ENCODE data around the gene ZMYND19. TPM values are rescaled to one million over a fixed set of nuclear protein-coding genes. Genes with fewer than 3 reads are reported as not detected.

ZMYND19 gene
- polyA plus RNA-seq (2013, experiment 1 of 2), result 28.9 TPM
- 28.0 TPM for polyA plus RNA-seq (2013, experiment 2 of 2)

GRCh38 chr9:137590469-137591383, at the start of gene ZMYND19:
Gene ZMYND19, minus strand, starts transcription at chr9:137590512. Its CDS starts 249 bp downstream, at chr9:137590263.
- H3K4me2 ChIP-seq (ENCODE audit: insufficient read depth, low read length, poor library complexity, severe bottlenecking), result peak within 1 kb of the TSS; percentile 97
- no CpG with 5 or more reads among the region's 113 CpGs for WGBS, 2 donors (ENCODE audit: extremely low coverage in 2 of 2, insufficient read length in 2 of 2, insufficient replicate concordance in 1 of 2)
- H4K8ac ChIP-seq (ENCODE audit: low read depth, low read length), result no peak within 1 kb of the TSS
- H3K18ac ChIP-seq (ENCODE audit: low read length), result peak within 1 kb of the TSS; percentile 94
- H3K4ac ChIP-seq (ENCODE audit: low read length), result peak within 1 kb of the TSS; percentile 66
- H3K9ac ChIP-seq (ENCODE audit: low read depth, low read length, poor library complexity), result peak within 1 kb of the TSS; percentile 99
- H3K27ac ChIP-seq (replicated peaks; ENCODE audit: low read length), result peak within 1 kb of the TSS; percentile 28
- peaks cover 31 to 37% of the 10 kb centered on the region in 2 donors for H3K36me3 ChIP-seq (replicated peaks in 1 of 2; ENCODE audit: control insufficient read depth in 2 of 2, insufficient read depth in 2 of 2, low read length in 2 of 2)
- no peaks in the 10 kb centered on the region for H3K9me3 ChIP-seq (replicated peaks in 1 of 2; ENCODE audit: control insufficient read depth in 2 of 2, insufficient read depth in 1 of 2, low read depth in 1 of 2, low read length in 2 of 2)
- peak within 1 kb of the TSS; percentile 96 for H2AK5ac ChIP-seq (ENCODE audit: low read depth, low read length)
- no peaks in the 10 kb centered on the region for H3K27me3 ChIP-seq (ENCODE audit: control insufficient read depth in 3 of 3, insufficient read depth in 3 of 3, low read depth in 1 of 3, low read length in 3 of 3)
- H3K79me1 ChIP-seq (ENCODE audit: low read depth, low read length), result peaks cover 22% of the 10 kb centered on the region
- H3K14ac ChIP-seq (ENCODE audit: low read length), result peak within 1 kb of the TSS; percentile 89
- peak within 1 kb of the TSS; percentile 90 for H2BK5ac ChIP-seq (ENCODE audit: low read length)
- H4K91ac ChIP-seq (ENCODE audit: low read depth, low read length, poor library complexity), result peak within 1 kb of the TSS; percentile 64
- H2BK15ac ChIP-seq (ENCODE audit: low read length), result peak within 1 kb of the TSS; percentile 67
- H2BK12ac ChIP-seq (ENCODE audit: low read length), result no peak within 1 kb of the TSS
- H2BK120ac ChIP-seq (ENCODE audit: low read depth, low read length), result no peak within 1 kb of the TSS
- DNase-seq (ENCODE audit: low spot score), result peak; percentile 92
- H3K4me1 ChIP-seq (ENCODE audit: control insufficient read depth in 2 of 2, insufficient read depth in 1 of 2, low read depth in 1 of 2, low read length in 2 of 2), result peaks cover 7 to 13% of the 10 kb centered on the region in 2 donors
- H2AFZ ChIP-seq (ENCODE audit: low read length), result peak within 1 kb of the TSS; percentile 97
- peak within 1 kb of the TSS; percentile 93 for H3K23ac ChIP-seq (ENCODE audit: low read depth, low read length, poor library complexity)
- peak within 1 kb of the TSS; percentile 97 to 98 for H3K4me3 ChIP-seq (ENCODE audit: low read length in 2 of 2)

- H2BK12ac ChIP-seq (ENCODE audit: low read length), result no peak overlapping the region
- peaks cover 7 to 52% of the 10 kb centered on the region in 2 donors for H3K36me3 ChIP-seq (replicated peaks in 1 of 2; ENCODE audit: control insufficient read depth in 2 of 2, insufficient read depth in 2 of 2, low read length in 2 of 2)
- H4K8ac ChIP-seq (ENCODE audit: low read depth, low read length), result no peak overlapping the region
- no peak for DNase-seq (ENCODE audit: low spot score)
- H3K18ac ChIP-seq (ENCODE audit: low read length), result no peak overlapping the region
- H3K14ac ChIP-seq (ENCODE audit: low read length), result no peak overlapping the region
- H3K27ac ChIP-seq (replicated peaks; ENCODE audit: low read length), result no peak overlapping the region
- no peak overlapping the region for H4K91ac ChIP-seq (ENCODE audit: low read depth, low read length, poor library complexity)
- no peak overlapping the region for H2BK120ac ChIP-seq (ENCODE audit: low read depth, low read length)
- no peak overlapping the region for H3K23ac ChIP-seq (ENCODE audit: low read depth, low read length, poor library complexity)
- no peaks in the 10 kb centered on the region for H3K4me1 ChIP-seq (ENCODE audit: control insufficient read depth in 2 of 2, insufficient read depth in 1 of 2, low read depth in 1 of 2, low read length in 2 of 2)
- no peak overlapping the region for H2AK5ac ChIP-seq (ENCODE audit: low read depth, low read length)
- no CpG with 5 or more reads among the region's 12 CpGs for WGBS, 2 donors (ENCODE audit: extremely low coverage in 2 of 2, insufficient read length in 2 of 2, insufficient replicate concordance in 1 of 2)
- no peak overlapping the region for H3K9ac ChIP-seq (ENCODE audit: low read depth, low read length, poor library complexity)
- no peaks in the 10 kb centered on the region for H3K27me3 ChIP-seq (ENCODE audit: control insufficient read depth in 3 of 3, insufficient read depth in 3 of 3, low read depth in 1 of 3, low read length in 3 of 3)
- H2BK5ac ChIP-seq (ENCODE audit: low read length), result no peak overlapping the region
- H2AFZ ChIP-seq (ENCODE audit: low read length), result no peak overlapping the region
- H3K4ac ChIP-seq (ENCODE audit: low read length), result no peak overlapping the region
- H2BK15ac ChIP-seq (ENCODE audit: low read length), result no peak overlapping the region
- H3K79me1 ChIP-seq (ENCODE audit: low read depth, low read length), result peaks cover 13% of the 10 kb centered on the region
- peaks cover 0 to 3% of the 10 kb centered on the region in 2 donors for H3K9me3 ChIP-seq (replicated peaks in 1 of 2; ENCODE audit: control insufficient read depth in 2 of 2, insufficient read depth in 1 of 2, low read depth in 1 of 2, low read length in 2 of 2)
- no peak overlapping the region for H3K4me3 ChIP-seq (ENCODE audit: low read length in 2 of 2)
- H3K4me2 ChIP-seq (ENCODE audit: insufficient read depth, low read length, poor library complexity, severe bottlenecking), result no peak overlapping the region
These were observed 49.2 kb upstream of the ZMYND19 start for GRCh38 chr9:137639303-137640051.

- no peak overlapping the region for H3K4me3 ChIP-seq (ENCODE audit: low read length in 2 of 2)
- H3K27ac ChIP-seq (replicated peaks; ENCODE audit: low read length), result no peak overlapping the region
- no peak overlapping the region for H3K14ac ChIP-seq (ENCODE audit: low read length)
- no peak overlapping the region for H3K23ac ChIP-seq (ENCODE audit: low read depth, low read length, poor library complexity)
- DNase-seq (ENCODE audit: low spot score), result no peak
- H3K4me1 ChIP-seq (ENCODE audit: control insufficient read depth in 2 of 2, insufficient read depth in 1 of 2, low read depth in 1 of 2, low read length in 2 of 2), result no peaks in the 10 kb centered on the region
- H3K4me2 ChIP-seq (ENCODE audit: insufficient read depth, low read length, poor library complexity, severe bottlenecking), result no peak overlapping the region
- no peak overlapping the region for H2BK5ac ChIP-seq (ENCODE audit: low read length)
- no peak overlapping the region for H3K4ac ChIP-seq (ENCODE audit: low read length)
- H3K18ac ChIP-seq (ENCODE audit: low read length), result no peak overlapping the region
- peaks cover 0 to 3% of the 10 kb centered on the region in 2 donors for H3K9me3 ChIP-seq (replicated peaks in 1 of 2; ENCODE audit: control insufficient read depth in 2 of 2, insufficient read depth in 1 of 2, low read depth in 1 of 2, low read length in 2 of 2)
- H4K91ac ChIP-seq (ENCODE audit: low read depth, low read length, poor library complexity), result no peak overlapping the region
- H3K79me1 ChIP-seq (ENCODE audit: low read depth, low read length), result peaks cover 9% of the 10 kb centered on the region
- H4K8ac ChIP-seq (ENCODE audit: low read depth, low read length), result no peak overlapping the region
- H2BK12ac ChIP-seq (ENCODE audit: low read length), result no peak overlapping the region
- H2BK120ac ChIP-seq (ENCODE audit: low read depth, low read length), result no peak overlapping the region
- no peak overlapping the region for H2BK15ac ChIP-seq (ENCODE audit: low read length)
- H3K36me3 ChIP-seq (replicated peaks in 1 of 2; ENCODE audit: control insufficient read depth in 2 of 2, insufficient read depth in 2 of 2, low read length in 2 of 2), result peaks cover 3 to 47% of the 10 kb centered on the region in 2 donors
- no peak overlapping the region for H2AFZ ChIP-seq (ENCODE audit: low read length)
- no CpG with 5 or more reads among the region's 6 CpGs for WGBS, 2 donors (ENCODE audit: extremely low coverage in 2 of 2, insufficient read length in 2 of 2, insufficient replicate concordance in 1 of 2)
- H3K27me3 ChIP-seq (ENCODE audit: control insufficient read depth in 3 of 3, insufficient read depth in 3 of 3, low read depth in 1 of 3, low read length in 3 of 3), result no peaks in the 10 kb centered on the region
- no peak overlapping the region for H3K9ac ChIP-seq (ENCODE audit: low read depth, low read length, poor library complexity)
- no peak overlapping the region for H2AK5ac ChIP-seq (ENCODE audit: low read depth, low read length)
These were observed 48.4 kb upstream of the ZMYND19 start for GRCh38 chr9:137638680-137639079.

GRCh38 chr9:137634016-137634415, 43.7 kb upstream of the ZMYND19 start:
- peaks cover 0 to 26% of the 10 kb centered on the region in 2 donors for H3K36me3 ChIP-seq (replicated peaks in 1 of 2; ENCODE audit: control insufficient read depth in 2 of 2, insufficient read depth in 2 of 2, low read length in 2 of 2)
- no peak overlapping the region for H3K14ac ChIP-seq (ENCODE audit: low read length)
- no CpG with 5 or more reads among the region's 5 CpGs for WGBS, 2 donors (ENCODE audit: extremely low coverage in 2 of 2, insufficient read length in 2 of 2, insufficient replicate concordance in 1 of 2)
- no peak overlapping the region for H3K23ac ChIP-seq (ENCODE audit: low read depth, low read length, poor library complexity)
- H3K27ac ChIP-seq (replicated peaks; ENCODE audit: low read length), result no peak overlapping the region
- no peak overlapping the region for H3K4me2 ChIP-seq (ENCODE audit: insufficient read depth, low read length, poor library complexity, severe bottlenecking)
- no peak overlapping the region for H2BK120ac ChIP-seq (ENCODE audit: low read depth, low read length)
- H3K18ac ChIP-seq (ENCODE audit: low read length), result no peak overlapping the region
- no peak overlapping the region for H3K4me3 ChIP-seq (ENCODE audit: low read length in 2 of 2)
- no peak overlapping the region for H2AK5ac ChIP-seq (ENCODE audit: low read depth, low read length)
- H2BK5ac ChIP-seq (ENCODE audit: low read length), result no peak overlapping the region
- no peak overlapping the region for H2BK12ac ChIP-seq (ENCODE audit: low read length)
- peaks cover 0 to 3% of the 10 kb centered on the region in 2 donors for H3K9me3 ChIP-seq (replicated peaks in 1 of 2; ENCODE audit: control insufficient read depth in 2 of 2, insufficient read depth in 1 of 2, low read depth in 1 of 2, low read length in 2 of 2)
- DNase-seq (ENCODE audit: low spot score), result no peak
- no peak overlapping the region for H4K8ac ChIP-seq (ENCODE audit: low read depth, low read length)
- H2AFZ ChIP-seq (ENCODE audit: low read length), result no peak overlapping the region
- no peaks in the 10 kb centered on the region for H3K4me1 ChIP-seq (ENCODE audit: control insufficient read depth in 2 of 2, insufficient read depth in 1 of 2, low read depth in 1 of 2, low read length in 2 of 2)
- no peak overlapping the region for H3K4ac ChIP-seq (ENCODE audit: low read length)
- no peak overlapping the region for H2BK15ac ChIP-seq (ENCODE audit: low read length)
- no peak overlapping the region for H3K9ac ChIP-seq (ENCODE audit: low read depth, low read length, poor library complexity)
- no peaks in the 10 kb centered on the region for H3K27me3 ChIP-seq (ENCODE audit: control insufficient read depth in 3 of 3, insufficient read depth in 3 of 3, low read depth in 1 of 3, low read length in 3 of 3)
- no peak overlapping the region for H4K91ac ChIP-seq (ENCODE audit: low read depth, low read length, poor library complexity)
- peaks cover 11% of the 10 kb centered on the region for H3K79me1 ChIP-seq (ENCODE audit: low read depth, low read length)
